KG1 (cell line): ENCODE data around the gene HSFX1.
"Not testable (repeated sequence)": the region's sequence is repeated elsewhere in the genome, so short reads cannot be mapped to it uniquely, and the experiment has no call there.

Source experiments
- DNase-seq: peaks from one replicate; lab custom pipeline; 2025; lab: John Stamatoyannopoulos, UW

Gene HSFX1, protein sequence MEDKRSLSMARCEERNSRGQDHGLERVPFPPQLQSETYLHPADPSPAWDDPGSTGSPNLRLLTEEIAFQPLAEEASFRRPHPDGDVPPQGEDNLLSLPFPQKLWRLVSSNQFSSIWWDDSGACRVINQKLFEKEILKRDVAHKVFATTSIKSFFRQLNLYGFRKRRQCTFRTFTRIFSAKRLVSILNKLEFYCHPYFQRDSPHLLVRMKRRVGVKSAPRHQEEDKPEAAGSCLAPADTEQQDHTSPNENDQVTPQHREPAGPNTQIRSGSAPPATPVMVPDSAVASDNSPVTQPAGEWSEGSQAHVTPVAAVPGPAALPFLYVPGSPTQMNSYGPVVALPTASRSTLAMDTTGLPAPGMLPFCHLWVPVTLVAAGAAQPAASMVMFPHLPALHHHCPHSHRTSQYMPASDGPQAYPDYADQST

DNA sequence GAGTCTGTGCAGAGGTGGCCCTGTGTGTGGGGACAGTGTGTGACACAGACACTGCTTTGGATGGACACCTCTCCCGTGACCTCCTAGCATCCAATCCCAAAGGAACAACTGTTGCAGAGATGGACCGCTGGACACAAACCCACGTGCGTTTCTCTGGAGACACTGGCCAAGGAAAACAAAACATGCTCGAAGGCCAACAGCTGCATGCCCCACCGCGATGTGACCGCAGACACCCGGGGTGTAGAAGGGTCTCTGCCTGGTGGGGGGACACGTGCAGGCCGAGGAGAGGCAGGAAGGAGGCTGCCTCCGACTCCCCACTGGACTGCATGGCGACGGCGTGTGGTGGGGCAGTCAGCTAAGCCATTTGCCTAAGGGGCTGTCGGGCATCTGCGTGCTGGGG is at the start of gene HSFX1:
Gene HSFX1, plus strand, starts transcription at position 301 of the 400 bp plus-strand sequence. CDS start 614 bp downstream, outside the sequence.
- not testable (repeated sequence) for DNase-seq

GRCh38 chrX:149727308-149727707 is 46.6 kb upstream of the HSFX1 start:
- not testable (repeated sequence) for DNase-seq

- DNase-seq = not testable (repeated sequence)
Observed at GRCh38 chrX:149742269-149742668, 31.6 kb upstream of the HSFX1 start.

- not testable (repeated sequence) for DNase-seq
Observed at GRCh38 chrX:149746390-149747007, 27.4 kb upstream of the HSFX1 start.

GRCh38 chrX:149757206-149758067 is 16.4 kb upstream of the HSFX1 start:
- DNase-seq = no peak

DNA sequence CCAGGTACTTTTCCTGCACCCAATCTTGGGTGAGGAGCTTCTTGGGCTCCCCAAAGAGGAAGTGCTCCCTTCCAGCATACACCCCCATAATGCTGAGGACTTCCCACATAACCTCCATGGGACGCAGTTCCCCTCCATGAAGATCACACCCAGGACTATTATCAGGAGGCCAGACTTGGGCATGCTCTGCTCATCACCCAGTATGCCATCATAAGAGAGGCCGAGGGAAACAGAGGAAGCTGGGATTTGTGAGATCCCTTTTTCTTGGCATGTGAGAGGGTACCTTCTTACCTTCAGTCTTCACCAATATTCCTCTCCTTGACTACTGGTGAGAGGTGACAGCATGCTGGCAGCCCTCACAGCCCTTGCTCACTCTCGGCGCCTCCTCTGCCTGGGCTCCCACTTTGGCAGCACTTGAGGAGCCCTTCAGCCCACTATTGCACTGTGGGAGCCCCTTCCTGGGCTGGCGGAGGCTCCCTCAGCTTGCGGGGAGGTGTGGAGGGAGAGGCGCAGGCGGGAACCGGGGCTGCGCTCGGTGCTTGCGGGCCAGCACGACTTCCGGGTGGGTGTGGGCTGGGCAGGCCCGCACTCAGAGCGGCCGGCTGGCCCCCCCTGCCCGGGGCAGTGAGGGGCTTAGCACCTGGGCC is 15.7 kb upstream of the HSFX1 start:
- no peak for DNase-seq

GRCh38 chrX:149758715-149759078 is 15.2 kb upstream of the HSFX1 start:
- not testable (repeated sequence) for DNase-seq

- DNase-seq = no peak
Observed at GRCh38 chrX:149759824-149760223, 14.0 kb upstream of the HSFX1 start.

DNA sequence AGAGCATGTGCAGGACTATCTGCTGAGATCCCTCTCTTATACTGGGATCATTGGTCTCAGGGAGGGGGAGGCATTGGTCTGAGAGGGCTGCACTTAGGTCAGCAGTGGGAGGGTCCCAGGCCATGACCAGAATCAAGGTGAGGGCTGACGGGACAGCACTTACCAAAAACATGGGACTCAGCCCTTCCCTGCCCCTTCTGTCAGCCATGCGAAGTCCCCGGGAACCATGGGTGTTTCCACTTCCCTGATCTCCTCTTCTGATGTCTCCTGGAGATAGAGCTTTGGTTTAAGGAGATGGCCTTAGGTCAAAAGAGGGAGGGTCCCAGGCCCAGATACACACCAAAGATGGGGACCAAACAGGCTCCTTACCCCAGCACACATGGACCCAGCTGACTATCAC is 12.9 kb upstream of the HSFX1 start:
- DNase-seq = no peak

DNA sequence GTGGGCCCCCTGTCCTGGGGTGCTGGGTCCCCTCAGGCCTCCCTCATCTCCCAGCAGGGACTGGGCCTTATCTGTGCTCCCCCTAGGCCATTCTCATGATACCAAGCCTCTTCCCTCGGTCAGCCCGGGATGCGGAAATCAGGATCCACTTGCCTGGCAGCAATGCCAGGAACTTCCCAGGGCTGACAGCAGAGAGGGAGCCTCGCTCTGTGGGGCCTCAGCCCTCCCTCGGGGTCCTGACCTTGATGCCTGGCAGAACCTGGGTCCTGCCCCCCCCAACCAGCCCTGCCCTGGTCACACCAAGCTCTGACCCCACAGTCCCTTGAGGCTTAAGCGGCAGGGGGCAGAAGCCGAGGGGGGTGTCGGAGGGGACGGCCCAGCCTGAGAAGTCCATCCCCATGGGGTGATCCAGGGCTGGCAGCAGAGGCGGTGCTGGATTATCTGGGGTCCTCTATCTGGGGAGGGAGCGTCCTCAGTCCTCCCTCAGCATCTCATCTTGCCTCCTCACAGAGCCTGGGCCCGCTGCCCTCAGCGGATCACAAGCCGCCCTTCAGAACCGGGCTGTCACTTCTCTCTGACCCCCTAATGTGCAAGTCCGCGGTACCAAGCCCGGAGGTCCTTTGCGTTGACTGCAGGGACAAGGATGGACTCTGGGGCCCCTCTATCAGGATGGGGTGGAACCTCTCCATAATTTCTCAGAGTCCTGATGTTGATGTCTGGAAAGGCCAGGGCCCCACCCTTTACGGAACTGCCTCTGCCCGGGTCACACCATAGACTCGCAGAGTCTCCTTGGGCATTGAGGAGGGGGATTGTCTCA is 11.8 kb upstream of the HSFX1 start:
- DNase-seq = not testable (repeated sequence)

- no peak for DNase-seq
Observed at GRCh38 chrX:149762696-149763614, 10.9 kb upstream of the HSFX1 start.

DNA sequence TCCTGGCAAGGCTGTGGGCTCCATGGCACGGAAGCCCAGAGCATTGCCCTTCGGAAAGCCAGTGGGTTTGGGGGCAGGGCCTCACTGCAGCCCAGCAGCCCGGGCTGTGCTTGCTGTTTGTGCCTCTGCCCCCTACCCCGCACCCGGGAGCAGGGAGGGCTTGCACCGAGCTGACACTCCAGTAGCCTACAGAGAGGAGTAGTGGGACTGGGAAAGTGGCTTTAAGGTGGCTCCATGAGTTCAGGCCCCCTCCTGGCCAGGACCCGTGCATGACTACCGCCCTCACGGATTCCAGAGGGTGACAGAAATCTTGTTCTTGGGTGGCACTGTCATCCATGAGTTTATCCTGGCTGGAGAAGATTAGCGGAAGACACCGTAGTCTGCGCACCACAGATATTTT is 3.5 kb upstream of the HSFX1 start:
- DNase-seq = not testable (repeated sequence)

- not testable (repeated sequence) for DNase-seq
Observed at GRCh38 chrX:149773026-149773425, 842 bp upstream of the HSFX1 start.

- DNase-seq = not testable (repeated sequence)
Observed at GRCh38 chrX:149777999-149778398, 4.1 kb downstream of the HSFX1 start.

DNA sequence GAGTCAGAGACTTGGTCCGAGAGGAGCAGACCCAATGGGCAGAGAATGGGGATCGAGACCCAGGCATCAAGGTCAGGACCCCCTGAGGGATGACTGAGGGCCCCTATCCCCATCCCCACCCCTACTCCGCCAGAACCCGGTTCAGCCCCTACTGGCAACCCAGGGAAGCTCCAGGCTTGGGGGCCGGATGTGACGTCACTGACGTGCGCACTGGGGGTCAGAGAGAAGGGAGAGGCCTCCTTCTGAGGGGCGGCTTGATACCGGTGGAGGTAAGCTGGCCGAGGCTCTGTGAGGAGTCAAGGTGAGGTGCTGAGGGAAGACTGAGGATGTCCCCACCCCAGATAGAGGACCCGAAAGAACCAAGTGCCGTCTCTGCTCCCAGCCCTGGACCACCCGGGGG is 7.9 kb downstream of the HSFX1 start, which contains the start of gene MAGEA9:
Gene MAGEA9, plus strand, starts transcription at position 204 of the 400 bp plus-strand sequence. CDS start 4,281 bp downstream, outside the sequence.
- not testable (repeated sequence) for DNase-seq

DNA sequence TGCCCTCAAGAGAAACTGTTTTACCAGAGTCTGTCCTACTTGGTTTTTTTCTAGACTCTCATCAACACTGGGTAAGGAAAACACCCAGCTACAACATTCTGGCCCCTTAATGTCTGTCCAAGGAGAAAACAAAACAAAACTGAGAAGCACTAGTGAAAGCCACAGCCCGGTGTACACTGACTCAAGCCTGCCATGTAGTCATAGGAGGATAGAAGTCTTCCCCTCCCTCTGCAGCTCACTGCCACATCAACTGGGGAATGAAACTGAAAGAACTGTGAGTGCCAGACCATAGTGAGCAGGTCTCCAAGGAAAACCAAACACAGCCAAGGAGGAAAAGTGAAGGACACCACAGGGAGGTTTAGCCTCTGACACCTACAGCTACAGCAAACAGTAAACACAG is 21.7 kb downstream of the HSFX1 start:
- DNase-seq = not testable (repeated sequence)

DNA sequence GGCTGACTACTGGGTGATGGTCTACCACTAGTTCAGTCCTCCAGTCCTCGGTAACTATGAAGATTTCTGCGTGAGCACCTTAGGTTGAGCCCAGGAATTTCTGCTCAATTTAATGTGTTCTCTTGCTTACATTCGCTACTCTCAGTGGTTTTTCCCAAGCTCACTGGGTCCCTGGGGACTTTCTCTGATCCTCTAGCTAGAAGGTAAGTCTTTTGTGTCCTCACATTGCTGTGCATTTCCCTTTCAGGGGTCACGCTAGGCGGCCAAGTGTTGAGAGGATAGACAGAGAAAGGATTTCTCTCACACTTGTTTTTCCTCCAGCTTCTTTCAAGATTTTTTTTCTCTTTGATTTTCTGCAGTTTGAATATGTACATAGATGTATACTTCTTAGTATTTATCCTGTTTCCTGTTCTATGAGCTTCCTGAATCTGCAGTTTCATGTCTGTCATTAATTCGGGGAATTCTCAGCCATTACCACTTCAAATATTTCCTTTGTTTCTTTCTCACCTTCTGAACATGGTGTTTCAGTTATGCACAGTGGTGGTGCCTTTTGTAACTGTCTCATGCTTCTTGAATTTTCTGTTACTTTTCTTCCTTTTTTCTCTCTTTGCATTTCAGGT is 25.3 kb downstream of the HSFX1 start:
- no peak for DNase-seq

- DNase-seq = no peak
Observed at GRCh38 chrX:149799938-149800337, 26.1 kb downstream of the HSFX1 start.

GRCh38 chrX:149803458-149804062 is 29.7 kb downstream of the HSFX1 start:
- DNase-seq = no peak
